Activated T-cell treated with anti-CD3 and anti-CD28 coated beads, Interleukin-2, amount 50 U/mL, for 24 hours (primary cell): ENCODE data around the gene FCN2.

Experiments
- DNase-seq: peaks from one replicate; pipeline ENCODE4 v3.0.0-alpha.2; 2020
- H3K27ac Mint-ChIP-seq: 2 replicates; pipeline ENCODE4 v1.8.0; 2020; ENCODE audit warnings: mild to moderate bottlenecking, mixed read lengths
- H3K27me3 Mint-ChIP-seq: 2 replicates; pipeline ENCODE4 v1.8.0; 2020; ENCODE audit warnings: mixed read lengths
- H3K36me3 Mint-ChIP-seq: 2 replicates; pipeline ENCODE4 v1.8.0; 2020; ENCODE audit warnings: low read depth, mixed read lengths
- H3K4me1 Mint-ChIP-seq: 2 replicates; pipeline ENCODE4 v1.8.0; 2020; ENCODE audit warnings: low read depth, mixed read lengths
- H3K4me3 Mint-ChIP-seq: 2 replicates; pipeline ENCODE4 v1.8.0; 2020; ENCODE audit warnings: mild to moderate bottlenecking, moderate library complexity, mixed read lengths
- H3K9me3 Mint-ChIP-seq: 2 replicates; pipeline ENCODE4 v1.8.0; 2020; ENCODE audit warnings: mixed read lengths

FCN2 gene

GRCh38 chr9:134880484-134881312 lies at the start of gene FCN2:
FCN2 (plus strand) TSS chr9:134880810; CDS start chr9:134880822, 12 bp downstream.
- no peaks in the 10 kb centered on the region for H3K4me1 Mint-ChIP-seq
- peaks cover 7% of the 10 kb centered on the region for H3K27me3 Mint-ChIP-seq
- no peak within 1 kb of the TSS for H3K4me3 Mint-ChIP-seq
- H3K27ac Mint-ChIP-seq, result no peak within 1 kb of the TSS
- H3K9me3 Mint-ChIP-seq, result no peaks in the 10 kb centered on the region
- no peak for DNase-seq
- no peaks in the 10 kb centered on the region for H3K36me3 Mint-ChIP-seq

- Mint-ChIP-seq H3K9me3 (no peaks in the 10 kb centered on the region), H3K4me1 (no peaks in the 10 kb centered on the region), H3K27ac (no peak overlapping the region), H3K36me3 (no peaks in the 10 kb centered on the region), H3K27me3 (no peaks in the 10 kb centered on the region), H3K4me3 (no peak overlapping the region)
- no peak for DNase-seq
Measured at GRCh38 chr9:134830926-134831720, 49.5 kb upstream of the FCN2 start.

- Mint-ChIP-seq H3K27me3 (no peaks in the 10 kb centered on the region), H3K4me1 (no peaks in the 10 kb centered on the region), H3K9me3 (no peaks in the 10 kb centered on the region), H3K36me3 (no peaks in the 10 kb centered on the region), H3K4me3 (no peak overlapping the region), H3K27ac (no peak overlapping the region)
- no peak for DNase-seq
Measured at GRCh38 chr9:134832471-134832870, 48.1 kb upstream of the FCN2 start.

GRCh38 chr9:134833294-134833880 lies 47.2 kb upstream of the FCN2 start:
- no peak for DNase-seq
- no peak overlapping the region for H3K4me3 Mint-ChIP-seq
- no peaks in the 10 kb centered on the region for H3K9me3 Mint-ChIP-seq
- no peaks in the 10 kb centered on the region for H3K27me3 Mint-ChIP-seq
- no peaks in the 10 kb centered on the region for H3K36me3 Mint-ChIP-seq
- no peaks in the 10 kb centered on the region for H3K4me1 Mint-ChIP-seq
- H3K27ac Mint-ChIP-seq, result no peak overlapping the region

GRCh38 chr9:134834217-134834956 lies 46.2 kb upstream of the FCN2 start:
- DNase-seq, result no peak
- H3K27ac Mint-ChIP-seq, result no peak overlapping the region
- no peaks in the 10 kb centered on the region for H3K9me3 Mint-ChIP-seq

GRCh38 chr9:134834957-134835419 lies 45.6 kb upstream of the FCN2 start:
- no peaks in the 10 kb centered on the region for H3K4me1 Mint-ChIP-seq
- no peak overlapping the region for H3K4me3 Mint-ChIP-seq
- H3K9me3 Mint-ChIP-seq, result no peaks in the 10 kb centered on the region
- H3K27ac Mint-ChIP-seq, result no peak overlapping the region
- H3K27me3 Mint-ChIP-seq, result no peaks in the 10 kb centered on the region
- H3K36me3 Mint-ChIP-seq, result no peaks in the 10 kb centered on the region
- no peak for DNase-seq

More at GRCh38 chr9:134834217-134834956, 46.2 kb upstream of the FCN2 start:
- no peaks in the 10 kb centered on the region for H3K36me3 Mint-ChIP-seq
- no peaks in the 10 kb centered on the region for H3K4me1 Mint-ChIP-seq
- H3K27me3 Mint-ChIP-seq, result no peaks in the 10 kb centered on the region
- no peak overlapping the region for H3K4me3 Mint-ChIP-seq

- H3K4me3 Mint-ChIP-seq, result no peak overlapping the region
- H3K9me3 Mint-ChIP-seq, result no peaks in the 10 kb centered on the region
- DNase-seq, result no peak
- no peaks in the 10 kb centered on the region for H3K27me3 Mint-ChIP-seq
- no peaks in the 10 kb centered on the region for H3K36me3 Mint-ChIP-seq
- no peaks in the 10 kb centered on the region for H3K4me1 Mint-ChIP-seq
- no peak overlapping the region for H3K27ac Mint-ChIP-seq
Measured at GRCh38 chr9:134835448-134835847, 45.2 kb upstream of the FCN2 start.

- Mint-ChIP-seq H3K4me1 (no peaks in the 10 kb centered on the region), H3K9me3 (no peaks in the 10 kb centered on the region)
Measured at GRCh38 chr9:134835987-134836386, 44.6 kb upstream of the FCN2 start.

GRCh38 chr9:134836406-134836970 lies 44.1 kb upstream of the FCN2 start:
- no peak for DNase-seq
- Mint-ChIP-seq H3K4me1 (no peaks in the 10 kb centered on the region), H3K36me3 (no peaks in the 10 kb centered on the region), H3K27me3 (no peaks in the 10 kb centered on the region), H3K27ac (no peak overlapping the region), H3K4me3 (no peak overlapping the region), H3K9me3 (no peaks in the 10 kb centered on the region)

More at GRCh38 chr9:134835987-134836386, 44.6 kb upstream of the FCN2 start:
- DNase-seq, result no peak
- no peaks in the 10 kb centered on the region for H3K27me3 Mint-ChIP-seq
- H3K36me3 Mint-ChIP-seq, result no peaks in the 10 kb centered on the region
- no peak overlapping the region for H3K27ac Mint-ChIP-seq
- no peak overlapping the region for H3K4me3 Mint-ChIP-seq

- Mint-ChIP-seq H3K9me3 (no peaks in the 10 kb centered on the region), H3K4me3 (no peak overlapping the region), H3K27ac (no peak overlapping the region), H3K4me1 (no peaks in the 10 kb centered on the region), H3K27me3 (no peaks in the 10 kb centered on the region), H3K36me3 (no peaks in the 10 kb centered on the region)
- no peak for DNase-seq
Measured at GRCh38 chr9:134837529-134837928, 43.1 kb upstream of the FCN2 start.

GRCh38 chr9:134838651-134839454 lies 41.8 kb upstream of the FCN2 start:
- Mint-ChIP-seq H3K27me3 (no peaks in the 10 kb centered on the region), H3K27ac (no peak overlapping the region), H3K4me1 (no peaks in the 10 kb centered on the region), H3K36me3 (no peaks in the 10 kb centered on the region), H3K4me3 (no peak overlapping the region), H3K9me3 (no peaks in the 10 kb centered on the region)
- no peak for DNase-seq

- Mint-ChIP-seq H3K9me3 (no peaks in the 10 kb centered on the region), H3K36me3 (no peaks in the 10 kb centered on the region), H3K4me1 (no peaks in the 10 kb centered on the region), H3K4me3 (no peak overlapping the region), H3K27me3 (no peaks in the 10 kb centered on the region), H3K27ac (no peak overlapping the region)
- no peak for DNase-seq
Measured at GRCh38 chr9:134839455-134840125, 41.0 kb upstream of the FCN2 start.

GRCh38 chr9:134840511-134840910 lies 40.1 kb upstream of the FCN2 start:
- no peak for DNase-seq
- H3K4me1 Mint-ChIP-seq, result no peaks in the 10 kb centered on the region
- no peaks in the 10 kb centered on the region for H3K9me3 Mint-ChIP-seq
- H3K36me3 Mint-ChIP-seq, result no peaks in the 10 kb centered on the region
- no peaks in the 10 kb centered on the region for H3K27me3 Mint-ChIP-seq
- no peak overlapping the region for H3K27ac Mint-ChIP-seq
- H3K4me3 Mint-ChIP-seq, result no peak overlapping the region
